Panc1 (cell line): ENCODE data around the gene HOMER1. TPM values are rescaled to one million over a fixed set of nuclear protein-coding genes. Genes with fewer than 3 reads are reported as not detected.

Experiments used
- ATAC-seq: fragments of 200-7000 bp; cut with Tn5 transposase; 2 replicates; pipeline ENCODE4 v1.9.1; 2020; ENCODE audit warnings: mild to moderate bottlenecking, moderate library complexity
- BruUV-seq: library from RNA; stranded (reverse); fragments of 400-500 nt; replicated peaks from 2 replicates; lab custom pipeline; 2021; lab: Mats Ljungman, UMichigan
- CTCF ChIA-PET: fragments of 300-600 bp; sonication (Branson Sonifier 250); formaldehyde crosslinking; loops from one replicate; lab custom pipeline; 2022; ENCODE audit warnings: antibody characterized with exemption; lab: Charles Lee
- POLR2A ChIA-PET: fragments of 300-600 bp; sonication (Branson Sonifier 250); formaldehyde crosslinking; loops from one replicate; lab custom pipeline; 2022; ENCODE audit warnings: antibody characterized with exemption; lab: Charles Lee
- DNase-seq: peaks from one replicate; pipeline ENCODE4 v3.0.0-alpha.2; 2010; ENCODE audit warnings: low read depth, low spot score
- H3K27ac ChIP-seq: 2 replicates; pipeline ENCODE4 v1.5.1; 2011; ENCODE audit warnings: mild to moderate bottlenecking, low read length, inconsistent platforms
- H3K27me3 ChIP-seq: fragments of 200-500 bp; sonication (Bioruptor generic); 2 replicates; pipeline ENCODE4 v1.6.0; 2014; ENCODE audit warnings: low read length, inconsistent platforms; ENCODE audit not compliant: control insufficient read depth, insufficient read depth
- H3K36me3 ChIP-seq: fragments of 200-500 bp; sonication (Bioruptor generic); 2 replicates; pipeline ENCODE4 v1.5.1; 2014; ENCODE audit warnings: inconsistent platforms, mild to moderate bottlenecking, low read length, moderate library complexity; ENCODE audit not compliant: control insufficient read depth, insufficient read depth
- H3K4me1 ChIP-seq: 2 replicates; pipeline ENCODE4 v1.5.1; 2011; ENCODE audit warnings: inconsistent platforms, mild to moderate bottlenecking, low read length, moderate library complexity; ENCODE audit not compliant: control insufficient read depth, insufficient read depth
- H3K4me3 ChIP-seq, 2 experiments: 2 replicates each; pipeline ENCODE4 v1.5.1; 2011 to 2012; ENCODE audit warnings: low read depth in 2 of 2, low read length in 2 of 2, mild to moderate bottlenecking in 2 of 2, inconsistent platforms in 1 of 2, moderate library complexity in 1 of 2
- H3K9me3 ChIP-seq: fragments of 200-500 bp; sonication (Bioruptor generic); 2 replicates; pipeline ENCODE4 v1.5.1; 2014; ENCODE audit warnings: low read depth, mild to moderate bottlenecking, inconsistent platforms, low read length, moderate library complexity; ENCODE audit not compliant: control insufficient read depth, insufficient read depth
- CTCF ChIP-seq: fragments of 450-650 bp; IDR thresholded peaks from 2 replicates; pipeline ENCODE4 v1.5.1; 2017; ENCODE audit warnings: mild to moderate bottlenecking
- POLR2AphosphoS5 ChIP-seq: IDR thresholded peaks from 2 replicates; pipeline ENCODE4 v1.6.1; 2012; ENCODE audit warnings: mild to moderate bottlenecking, low read depth, low read length, moderate library complexity
- REST ChIP-seq, 2 experiments: IDR thresholded peaks; 2 replicates each; pipeline ENCODE4 v1.6.1; 2011 to 2012; ENCODE audit warnings: low read depth in 2 of 2, control low read depth in 1 of 2, low read length in 1 of 2, mild to moderate bottlenecking in 1 of 2, moderate library complexity in 1 of 2; ENCODE audit not compliant: insufficient read depth in 1 of 2
- SIN3A ChIP-seq: IDR thresholded peaks from 2 replicates; pipeline ENCODE4 v1.6.1; 2012; ENCODE audit warnings: low read depth, mild to moderate bottlenecking, low read length, moderate library complexity, borderline replicate concordance; ENCODE audit not compliant: insufficient read depth
- TCF7L2 ChIP-seq: IDR thresholded peaks from 2 replicates; pipeline ENCODE4 v1.6.1; 2011; ENCODE audit warnings: mild to moderate bottlenecking, low read depth, low read length, inconsistent platforms
- in situ Hi-C: cut with HindIII; loops from 2 replicates; pipeline ENCODE4 v1.10.0; 2016; ENCODE audit warnings: low sequenced_read_pairs, low pct_unique_long_range_greater_than_20kb
- intact Hi-C: fragments of 100-400 bp; cut with micrococcal nuclease; formaldehyde crosslinking; loops from one replicate; pipeline ENCODE4 v1.10.0; 2022; ENCODE audit not compliant: unreplicated experiment
- total RNA-seq: library from RNA; stranded (reverse); gene quantifications from one replicate; pipeline ENCODE4 v1.2.1, GENCODE V29; 2021; ENCODE audit not compliant: unreplicated experiment

HOMER1 gene
- total RNA-seq, 1 experiment from 2014 or later: 19.6 TPM

- Histone ChIP-seq H3K9me3 (no peaks in the 10 kb centered on the region), H3K27ac (no peak overlapping the region), H3K4me3 (no peak overlapping the region), H3K36me3 (no peaks in the 10 kb centered on the region), H3K27me3 (no peaks in the 10 kb centered on the region), H3K4me1 (peaks cover 11% of the 10 kb centered on the region; the same call in 1 of the 2 replicates)
- CTCF ChIA-PET: no interaction called here
- POLR2A ChIA-PET: no interaction called here
- DNase-seq (no peak), ATAC-seq (no peak)
- no TSS peak for BruUV-seq
- intact Hi-C loops: no loop called here
- in situ Hi-C loops: no loop called here
- TF ChIP-seq CTCF (no peak), REST (IDR thresholded peaks at IDR 0.05; ENCODE audit: insufficient read depth in 1 of 2, low read depth in 2 of 2, low read length in 1 of 2) (no peak), POLR2AphosphoS5 (no peak), TCF7L2 (no peak)
Observed at GRCh38 chr5:79491690-79492317, 22.1 kb downstream of the HOMER1 start.

- no peaks in the 10 kb centered on the region for H3K36me3 ChIP-seq
- H3K4me1 ChIP-seq: peaks cover 4% of the 10 kb centered on the region; the same call in 1 of the 2 replicates
- TF ChIP-seq POLR2AphosphoS5 (no peak), TCF7L2 (no peak), REST (IDR thresholded peaks at IDR 0.05; ENCODE audit: insufficient read depth in 1 of 2, low read depth in 2 of 2, low read length in 1 of 2) (no peak), SIN3A (no peak), CTCF (no peak)
- no peak overlapping the region for H3K4me3 ChIP-seq
- no peak for ATAC-seq
- ChIA-PET POLR2A (no interaction called here), CTCF (no interaction called here)
- no peaks in the 10 kb centered on the region for H3K9me3 ChIP-seq
- H3K27ac ChIP-seq: no peak overlapping the region
- intact Hi-C loops: no loop called here
- in situ Hi-C loops: no loop called here
- BruUV-seq: no TSS peak
- DNase-seq: no peak
- H3K27me3 ChIP-seq: no peaks in the 10 kb centered on the region
Observed at GRCh38 chr5:79490323-79490936, 23.5 kb downstream of the HOMER1 start.
